Ramos (cell line): ENCODE data around the gene KRTAP20-2.

Experiments
- in situ Hi-C: fragments of 300-500 bp; cut with MboI; formaldehyde crosslinking; loops from one replicate; pipeline ENCODE4 v1.14.3; 2022; ENCODE audit warnings: low sequenced_read_pairs; ENCODE audit not compliant: unreplicated experiment

The KRTAP20-2 gene

DNA sequence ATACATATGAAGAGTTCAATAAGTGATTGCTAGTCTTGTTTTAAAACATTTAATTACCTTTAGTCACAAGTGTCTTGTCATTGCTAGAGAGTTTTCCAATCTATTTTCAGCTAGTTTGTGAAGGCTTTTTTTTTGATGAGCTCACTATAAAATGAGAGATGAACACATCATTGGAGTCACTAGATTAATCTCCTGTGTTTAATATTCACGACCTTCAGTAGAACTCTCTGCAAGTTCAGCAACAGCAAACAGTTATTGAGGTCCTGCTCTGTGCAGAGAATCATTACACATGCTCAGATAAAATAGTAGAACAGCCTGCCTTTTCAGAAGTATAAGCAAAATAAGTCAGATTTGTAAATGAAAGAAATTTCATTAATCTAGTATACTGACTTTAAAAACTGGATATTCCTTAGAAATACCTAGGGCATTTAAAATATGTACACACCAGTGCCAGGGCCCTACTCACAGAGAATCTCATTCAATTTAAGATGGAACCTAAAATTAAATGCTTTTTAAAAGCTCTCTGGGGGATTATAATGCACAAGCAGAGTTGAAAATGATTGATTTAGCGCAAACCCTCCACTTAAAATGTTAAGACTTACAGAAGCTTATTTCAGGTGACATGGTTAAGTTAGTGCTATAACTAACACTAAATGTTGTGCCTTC is 38.1 kb downstream of the KRTAP20-2 start:
- in situ Hi-C loops: no loop called here

DNA sequence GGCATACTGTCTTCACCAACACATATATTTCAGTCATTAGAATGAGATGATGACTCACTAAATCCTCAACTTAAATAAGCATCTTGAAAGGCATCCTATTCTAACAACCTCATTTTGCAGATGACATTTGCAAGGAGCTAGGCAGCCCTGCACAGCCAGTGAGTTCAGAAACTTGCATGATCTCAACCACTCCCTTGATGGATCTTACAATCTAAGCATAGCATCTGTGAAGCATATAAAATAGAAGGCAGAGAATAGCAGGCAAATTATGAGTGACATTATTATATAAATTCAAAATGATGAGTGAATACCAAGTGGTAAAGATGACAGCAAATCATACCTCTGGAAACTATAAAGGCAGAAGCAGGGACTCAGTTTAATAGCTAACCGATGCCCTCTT is 39.3 kb downstream of the KRTAP20-2 start:
- in situ Hi-C loops: no loop called here

DNA sequence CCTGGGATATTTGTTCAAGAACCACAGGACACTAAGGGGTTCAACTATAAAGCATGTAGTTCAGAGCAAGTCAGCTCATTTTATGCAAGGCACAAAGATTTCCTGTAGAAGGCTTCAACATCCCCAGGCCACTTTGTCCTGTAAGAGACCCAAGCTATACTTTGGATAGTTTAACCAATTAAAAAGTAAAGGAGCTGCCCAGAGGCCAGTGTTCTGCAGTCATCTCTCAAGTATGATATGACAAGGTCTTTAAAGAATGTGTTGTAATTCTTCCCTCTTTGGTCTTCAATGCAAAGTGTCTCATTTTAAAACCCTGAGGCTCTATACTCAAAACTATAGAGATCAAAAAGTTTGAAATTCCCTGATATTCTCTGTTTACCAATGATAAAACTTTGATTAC is 41.7 kb downstream of the KRTAP20-2 start:
- in situ Hi-C loops: no loop called here

DNA sequence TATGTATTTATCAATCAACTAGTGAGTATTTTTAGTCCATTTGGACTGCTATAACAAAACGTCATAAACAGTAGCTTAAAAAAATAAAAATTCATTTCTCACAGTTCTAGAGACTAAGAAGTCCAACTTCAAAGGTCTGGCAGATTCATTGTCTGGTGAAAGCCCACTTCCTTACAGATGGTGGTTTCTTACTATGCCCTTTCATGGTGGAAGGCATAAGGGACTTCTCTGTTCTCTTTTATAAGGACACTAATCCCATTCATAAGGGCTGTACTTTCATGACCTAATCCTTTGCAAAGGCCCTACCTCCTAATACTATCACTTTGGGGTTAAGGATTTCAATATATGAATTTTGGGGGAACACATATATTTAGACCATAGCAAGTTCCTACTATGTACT is 45.6 kb downstream of the KRTAP20-2 start:
- in situ Hi-C loops: no loop called here

DNA sequence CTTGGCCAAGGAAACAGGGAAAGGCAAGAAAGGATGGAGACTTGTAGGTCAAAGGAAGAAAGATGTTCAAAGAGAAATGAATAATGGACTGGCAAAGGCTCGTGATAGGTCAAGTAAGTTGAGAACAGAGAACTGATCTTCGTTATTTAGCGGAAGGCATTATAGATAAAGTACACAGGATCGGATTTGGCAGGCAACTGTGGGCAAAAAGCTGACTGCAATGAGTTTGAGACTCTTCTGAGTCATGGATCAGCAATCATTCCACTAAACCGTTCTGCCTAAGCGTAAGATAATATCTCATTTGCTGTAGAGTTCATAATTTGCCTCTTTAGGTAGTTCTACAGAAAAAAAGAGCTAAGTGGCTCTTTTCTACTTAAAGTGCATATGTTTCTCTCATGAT is 49.5 kb downstream of the KRTAP20-2 start:
- in situ Hi-C loops: no loop called here
